Measurements from ENCODE around the gene FAM120B. TPM values are rescaled to one million over a fixed set of nuclear protein-coding genes. Genes with fewer than 3 reads are reported as not detected.
"Not testable (repeated sequence)": the region's sequence is repeated elsewhere in the genome, so short reads cannot be mapped to it uniquely, and the experiment has no call there.

Gene FAM120B
- total RNA-seq, 1 donor from 2014 or later: 12.8 TPM

- DNase-seq (ENCODE audit: low read depth, low spot score): no peak
Measured at GRCh38 chr6:170381562-170381961, 75.0 kb downstream of the FAM120B start.

- DNase-seq (ENCODE audit: low read depth, low spot score): no peak
Measured at GRCh38 chr6:170383466-170384035, 77.0 kb downstream of the FAM120B start.

GRCh38 chr6:170385506-170385905 is 78.9 kb downstream of the FAM120B start:
- DNase-seq (ENCODE audit: low read depth, low spot score): no peak

- DNase-seq (ENCODE audit: low read depth, low spot score): no peak
Measured at GRCh38 chr6:170388113-170388512, 81.6 kb downstream of the FAM120B start.

GRCh38 chr6:170393033-170393432 is 86.5 kb downstream of the FAM120B start:
- no peak for DNase-seq (ENCODE audit: low read depth, low spot score)

GRCh38 chr6:170393807-170394399 is 87.3 kb downstream of the FAM120B start:
- no peak for DNase-seq (ENCODE audit: low read depth, low spot score)

GRCh38 chr6:170394980-170395379 is 88.4 kb downstream of the FAM120B start:
- DNase-seq (ENCODE audit: low read depth, low spot score): no peak

GRCh38 chr6:170398743-170399369 is 92.3 kb downstream of the FAM120B start:
- not testable (repeated sequence) for DNase-seq (ENCODE audit: low read depth, low spot score)

- DNase-seq (ENCODE audit: low read depth, low spot score): not testable (repeated sequence)
Measured at GRCh38 chr6:170399955-170400558, 93.5 kb downstream of the FAM120B start.

- no peak for DNase-seq (ENCODE audit: low read depth, low spot score)
Measured at GRCh38 chr6:170402318-170403040, 95.9 kb downstream of the FAM120B start.

GRCh38 chr6:170403451-170403850 is 96.9 kb downstream of the FAM120B start:
- DNase-seq (ENCODE audit: low read depth, low spot score): no peak

GRCh38 chr6:170404036-170404435 is 97.5 kb downstream of the FAM120B start:
- DNase-seq (ENCODE audit: low read depth, low spot score): no peak

- DNase-seq (ENCODE audit: low read depth, low spot score): no peak
Measured at GRCh38 chr6:170404697-170405096, 98.1 kb downstream of the FAM120B start.

GRCh38 chr6:170405311-170405975 is 98.9 kb downstream of the FAM120B start:
- DNase-seq (ENCODE audit: low read depth, low spot score): peak; percentile 60

- DNase-seq (ENCODE audit: low read depth, low spot score): no peak
Measured at GRCh38 chr6:170407200-170407599, 100.6 kb downstream of the FAM120B start.

- DNase-seq (ENCODE audit: low read depth, low spot score): no peak
Measured at GRCh38 chr6:170407932-170408331, 101.4 kb downstream of the FAM120B start.

GRCh38 chr6:170409746-170410145 is 103.2 kb downstream of the FAM120B start:
- not testable (repeated sequence) for DNase-seq (ENCODE audit: low read depth, low spot score)

- no peak for DNase-seq (ENCODE audit: low read depth, low spot score)
Measured at GRCh38 chr6:170410241-170410640, 103.7 kb downstream of the FAM120B start.

GRCh38 chr6:170415318-170415717 is 108.8 kb downstream of the FAM120B start:
- no peak for DNase-seq (ENCODE audit: low read depth, low spot score)

- no peak for DNase-seq (ENCODE audit: low read depth, low spot score)
Measured at GRCh38 chr6:170416303-170416702, 109.7 kb downstream of the FAM120B start.

GRCh38 chr6:170416959-170417606 is 110.5 kb downstream of the FAM120B start:
- DNase-seq (ENCODE audit: low read depth, low spot score): no peak
